Islet of Langerhans (tissue), 1 donor: Measurements from ENCODE around the gene SH2D1A.
"Not testable (repeated sequence)": the region's sequence is repeated elsewhere in the genome, so short reads cannot be mapped to it uniquely, and the experiment has no call there.

Experiments used
- FAIRE-seq: peaks from one replicate; lab custom pipeline; 2011; peaks lifted over from hg19 to GRCh38; lab: Jason Lieb, UNC

The SH2D1A gene

GRCh38 chrX:124346117-124346876 is at the start of gene SH2D1A:
Gene SH2D1A, plus strand, starts transcription at chrX:124346563. Its CDS starts 80 bp downstream, at chrX:124346643.
- FAIRE-seq: no peak

- not testable (repeated sequence) for FAIRE-seq
Observed at GRCh38 chrX:124299323-124299722, 47.0 kb upstream of the SH2D1A start.

GRCh38 chrX:124300405-124300804 is 46.0 kb upstream of the SH2D1A start:
- no peak for FAIRE-seq

GRCh38 chrX:124307253-124307907 is 39.0 kb upstream of the SH2D1A start:
- no peak for FAIRE-seq

GRCh38 chrX:124325732-124326131 is 20.6 kb upstream of the SH2D1A start:
- no peak for FAIRE-seq

GRCh38 chrX:124328765-124329164 is 17.6 kb upstream of the SH2D1A start:
- no peak for FAIRE-seq

GRCh38 chrX:124332481-124333424 is 13.6 kb upstream of the SH2D1A start, which contains the start of gene TEX13D:
Gene TEX13D, plus strand, starts transcription at chrX:124332660. Its CDS starts 258 bp downstream, at chrX:124332918.
- FAIRE-seq: no peak

GRCh38 chrX:124333862-124334261 is 12.5 kb upstream of the SH2D1A start:
- no peak for FAIRE-seq

- FAIRE-seq: not testable (repeated sequence)
Observed at GRCh38 chrX:124334555-124334954, 11.8 kb upstream of the SH2D1A start.

GRCh38 chrX:124335598-124335997 is 10.8 kb upstream of the SH2D1A start:
- FAIRE-seq: no peak

GRCh38 chrX:124337916-124338315 is 8.4 kb upstream of the SH2D1A start:
- FAIRE-seq: no peak

- no peak for FAIRE-seq
Observed at GRCh38 chrX:124338733-124339514, 7.4 kb upstream of the SH2D1A start.

GRCh38 chrX:124341396-124342132 is 4.8 kb upstream of the SH2D1A start:
- no peak for FAIRE-seq

GRCh38 chrX:124342174-124342867 is 4.0 kb upstream of the SH2D1A start:
- FAIRE-seq: no peak

GRCh38 chrX:124343016-124343415 is 3.3 kb upstream of the SH2D1A start:
- FAIRE-seq: no peak

- no peak for FAIRE-seq
Observed at GRCh38 chrX:124344246-124344645, 2.1 kb upstream of the SH2D1A start.

GRCh38 chrX:124346877-124347241 is 496 bp downstream of the SH2D1A start:
- no peak for FAIRE-seq

- no peak for FAIRE-seq
Observed at GRCh38 chrX:124347242-124347641, 879 bp downstream of the SH2D1A start.

- no peak for FAIRE-seq
Observed at GRCh38 chrX:124348182-124348581, 1.8 kb downstream of the SH2D1A start.

GRCh38 chrX:124348885-124349453 is 2.6 kb downstream of the SH2D1A start:
- no peak for FAIRE-seq
